Superior temporal gyrus (tissue), 1 donor: ENCODE results near the gene RAET1G.
"Not testable (repeated sequence)": the region's sequence is repeated elsewhere in the genome, so short reads cannot be mapped to it uniquely, and the experiment has no call there.

Experiments used
- DNase-seq: peaks from one replicate; pipeline ENCODE4 v3.0.0-alpha.2; 2016; ENCODE audit errors: extremely low spot score

Gene RAET1G

DNA sequence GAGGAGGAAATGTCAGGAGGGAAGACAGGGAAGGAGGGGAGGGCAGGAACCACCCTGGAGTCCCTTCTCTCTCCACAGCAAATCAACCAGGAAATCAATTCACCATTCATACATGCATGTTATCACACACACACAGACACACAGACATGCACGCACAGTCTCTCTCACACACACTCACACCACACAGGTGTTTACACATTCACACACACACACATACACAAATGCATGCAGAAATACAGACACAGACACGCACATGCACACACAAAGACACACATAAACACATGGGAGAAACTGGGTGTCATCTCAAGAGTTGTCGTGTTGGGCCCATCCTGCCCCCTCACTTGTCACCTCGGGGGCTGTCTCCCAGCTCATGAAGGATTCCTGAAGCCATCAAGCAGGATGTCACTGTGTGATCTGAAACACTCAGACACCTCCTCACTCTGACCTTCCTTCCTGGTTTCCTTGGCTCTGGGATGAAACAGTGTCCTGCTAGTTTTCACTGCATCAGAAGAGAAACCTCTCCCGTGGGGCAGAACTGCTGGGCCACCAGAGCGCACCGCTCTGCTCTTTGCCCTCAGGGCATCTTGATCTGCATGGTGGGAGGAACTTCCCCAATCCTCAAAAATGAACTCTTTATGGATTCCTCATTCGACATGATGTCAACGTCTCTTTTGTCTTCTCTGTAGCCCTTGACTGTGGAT, 9.2 kb downstream of the RAET1G start:
- no peak for DNase-seq

DNA sequence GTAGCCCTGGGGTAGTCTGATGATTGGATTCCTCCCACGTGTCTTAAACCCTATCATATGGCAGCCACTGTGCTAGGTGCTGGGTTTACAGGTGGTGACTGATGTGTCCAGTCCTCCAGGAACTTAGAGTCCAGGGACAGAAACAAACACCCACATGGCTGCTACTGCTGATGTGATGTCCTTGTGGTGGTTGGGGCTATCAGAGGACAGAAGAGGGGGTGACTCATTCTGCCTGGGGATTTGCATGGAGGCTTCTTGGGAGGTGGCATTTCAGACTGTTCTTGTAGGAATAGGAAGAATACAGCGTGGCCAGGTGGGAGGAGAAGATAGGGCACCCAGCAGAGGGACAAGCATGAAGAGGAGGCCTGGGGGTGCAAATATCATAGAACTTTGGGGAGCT, 9.8 kb downstream of the RAET1G start:
- DNase-seq: no peak

DNA sequence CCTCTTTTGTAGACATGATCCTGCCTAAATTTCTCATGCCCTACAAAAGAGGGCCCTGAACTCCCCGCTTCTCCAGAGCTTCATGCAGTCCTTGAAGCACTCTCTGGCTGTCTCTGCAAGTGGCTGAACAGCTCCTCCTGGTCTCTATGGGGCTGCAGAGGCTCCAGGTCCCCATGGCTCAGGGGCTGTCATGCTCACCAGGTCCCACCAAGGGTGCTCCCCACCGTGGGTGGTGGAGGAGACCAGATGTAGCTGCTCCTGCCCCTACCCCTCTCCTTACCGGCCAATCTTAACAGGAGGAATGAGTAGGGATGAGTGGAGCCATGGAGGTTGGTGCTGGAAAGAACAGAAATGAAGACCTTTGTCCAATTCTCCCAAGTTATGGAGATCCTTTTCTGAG, 10.2 kb downstream of the RAET1G start:
- DNase-seq: not testable (repeated sequence)

DNA sequence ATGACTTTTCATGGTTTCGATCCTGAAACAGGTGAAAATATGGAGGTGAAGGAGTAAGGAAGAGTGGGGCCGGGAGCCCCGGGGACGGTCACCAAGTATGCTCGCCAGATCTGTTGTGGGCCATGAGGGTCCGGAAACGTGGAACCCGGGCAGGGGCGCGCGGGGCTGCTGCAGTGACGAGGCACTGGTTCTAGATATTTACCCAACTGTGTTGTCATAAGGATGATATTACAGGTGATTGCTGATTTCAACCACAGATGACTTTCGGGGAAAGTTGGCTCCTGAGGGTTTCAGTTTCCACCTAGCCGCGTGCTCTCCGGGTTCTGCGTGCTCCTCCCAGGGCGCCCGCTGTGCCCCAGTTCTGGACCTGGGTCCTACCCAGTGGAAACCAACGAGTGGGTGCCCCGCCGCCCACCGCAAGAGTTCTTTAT, 12.2 kb downstream of the RAET1G start:
- DNase-seq: no peak

DNA sequence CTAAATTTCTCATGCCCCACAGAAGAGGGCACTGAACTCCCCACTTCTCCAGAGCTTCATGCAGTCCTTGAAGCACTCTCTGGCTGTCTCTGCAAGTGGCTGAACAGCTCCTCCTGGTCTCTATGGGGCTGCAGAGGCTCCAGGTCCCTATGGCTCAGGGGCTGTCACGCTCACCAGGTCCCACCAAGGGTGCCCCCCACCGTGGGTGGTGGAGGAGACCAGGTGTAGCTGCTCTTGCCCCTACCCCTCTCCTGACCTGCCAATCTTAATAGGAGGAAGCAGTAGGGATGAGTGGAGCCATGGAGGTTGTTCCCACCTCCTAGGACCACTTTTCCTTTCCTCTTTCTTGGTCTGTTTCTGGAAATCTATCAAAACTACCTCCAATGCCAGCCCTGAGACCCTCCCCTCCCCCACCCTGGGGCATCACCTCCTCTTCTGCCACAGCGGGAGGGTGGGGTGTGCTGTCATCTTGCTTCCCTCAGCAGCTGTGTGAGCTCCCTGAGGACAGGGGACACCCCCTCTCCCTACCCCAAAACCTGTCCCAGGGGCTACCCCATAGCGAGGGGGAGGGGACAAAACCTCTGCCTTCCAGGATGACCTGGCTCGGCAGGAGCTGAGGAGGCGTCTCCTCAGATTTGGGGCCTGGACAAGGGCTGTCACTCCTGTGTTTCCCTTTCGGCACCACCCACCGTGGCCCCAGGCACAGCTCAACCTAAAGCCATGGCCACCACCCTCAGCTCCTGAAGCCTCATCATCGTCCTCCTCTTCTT, 13.0 kb downstream of the RAET1G start:
- no peak for DNase-seq

DNA sequence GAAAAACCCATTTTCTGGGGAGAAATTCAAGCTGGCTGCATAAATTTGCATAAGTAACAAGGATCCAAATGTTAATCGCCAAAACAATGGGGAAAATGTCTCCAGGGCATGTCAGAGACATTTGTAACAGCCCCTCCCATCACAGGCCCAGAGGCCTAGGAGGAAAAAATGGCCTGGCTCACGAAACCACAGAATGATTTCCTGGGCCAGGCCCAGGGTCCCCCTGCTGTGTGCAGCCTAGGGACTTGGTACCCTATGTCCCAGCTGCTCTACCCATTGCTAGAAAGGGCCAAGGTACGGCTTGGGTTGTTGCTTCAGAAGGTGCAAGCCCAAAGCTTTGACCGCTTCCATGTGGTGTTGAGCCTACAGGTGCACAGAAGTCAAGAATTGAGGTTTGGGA, 14.4 kb downstream of the RAET1G start:
- DNase-seq: not testable (repeated sequence)

DNA sequence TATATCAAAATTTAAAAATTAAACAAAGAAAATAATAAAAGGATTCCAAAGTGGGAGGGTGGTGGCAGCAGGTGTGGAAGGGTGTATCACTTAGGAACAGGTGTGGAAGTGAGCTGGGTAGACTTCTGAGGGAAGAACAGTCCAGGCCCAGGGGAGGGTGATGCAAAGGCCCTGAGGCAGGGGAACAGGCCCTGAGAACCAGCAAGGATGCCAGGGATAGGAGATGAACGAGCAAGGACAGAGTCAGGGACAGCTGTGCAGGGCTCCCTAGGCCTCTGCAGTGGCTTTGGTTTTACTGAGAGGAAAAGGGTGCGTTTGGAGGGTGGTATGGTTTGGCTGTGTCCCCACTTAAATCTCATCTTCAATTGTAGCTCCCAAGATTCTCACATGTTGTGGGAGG, 15.6 kb downstream of the RAET1G start:
- DNase-seq: no peak

DNA sequence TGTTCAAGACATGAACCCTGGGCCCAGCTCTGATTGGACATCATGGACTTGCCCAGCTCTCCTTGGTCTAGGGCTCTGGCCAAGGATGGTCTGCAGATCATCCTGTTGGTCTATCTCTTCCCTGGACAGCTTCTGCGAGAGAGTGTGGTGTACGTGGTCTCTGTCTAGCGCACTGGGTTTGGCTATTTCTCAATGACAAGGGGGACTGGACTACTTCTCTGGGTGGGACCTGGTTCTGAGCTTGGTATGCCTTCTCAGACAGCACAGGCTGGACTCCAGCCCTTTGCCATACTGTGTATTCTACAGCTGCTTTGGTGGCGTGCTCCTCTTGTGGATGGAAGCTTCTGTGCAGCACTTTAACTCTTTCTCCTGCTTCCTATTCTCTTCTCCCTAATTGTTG, 16.5 kb downstream of the RAET1G start:
- DNase-seq: no peak

DNA sequence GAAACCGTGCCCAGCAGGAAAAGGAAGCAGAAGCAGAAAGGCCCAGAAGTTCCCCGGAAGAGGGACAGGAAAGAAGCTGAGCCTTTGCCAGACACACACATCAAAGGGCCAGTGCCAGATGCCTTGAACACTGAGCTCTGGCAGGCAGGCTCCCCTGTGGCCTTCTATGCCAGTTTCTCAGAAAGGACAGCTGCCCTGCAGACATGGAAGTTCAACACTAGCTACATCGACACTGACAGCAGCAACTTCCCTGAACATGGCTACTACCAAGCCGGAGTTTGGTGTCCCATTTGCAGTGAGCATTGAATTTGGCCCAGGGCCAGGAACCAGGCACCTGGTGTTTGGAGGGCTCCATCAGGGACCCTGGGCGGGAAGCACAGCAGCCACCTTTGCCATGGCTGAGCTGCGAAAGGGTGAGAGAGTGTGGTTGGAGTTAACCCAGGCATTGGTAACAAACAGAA, 17.0 kb downstream of the RAET1G start:
- DNase-seq: no peak

DNA sequence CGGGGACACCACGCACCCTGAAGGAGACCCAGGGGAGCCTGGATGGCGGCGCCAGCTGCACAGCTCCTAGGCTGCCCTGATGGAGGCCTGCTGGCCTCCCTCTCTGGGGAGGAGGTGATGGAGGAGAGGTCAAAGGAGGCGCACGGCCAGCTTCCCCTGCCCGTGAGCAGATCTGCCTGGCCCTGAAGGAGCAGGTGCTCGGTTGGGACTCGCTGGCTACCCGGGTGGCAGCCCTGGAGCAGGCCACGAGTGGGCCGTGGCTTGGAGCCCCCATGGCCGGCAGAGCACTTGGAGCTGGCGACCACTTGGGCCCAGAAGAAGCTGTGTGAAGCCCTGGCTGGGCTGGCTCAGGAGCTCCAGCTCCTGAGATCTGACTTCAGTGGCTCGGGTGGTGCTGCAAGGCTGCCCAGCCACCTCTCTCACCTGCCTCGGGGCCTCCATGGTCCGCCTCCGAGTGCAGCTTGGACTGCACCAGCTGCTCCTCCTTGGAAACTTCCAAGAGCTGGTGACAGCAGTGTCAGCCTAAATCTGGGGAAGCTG, 17.5 kb downstream of the RAET1G start:
- DNase-seq: no peak

DNA sequence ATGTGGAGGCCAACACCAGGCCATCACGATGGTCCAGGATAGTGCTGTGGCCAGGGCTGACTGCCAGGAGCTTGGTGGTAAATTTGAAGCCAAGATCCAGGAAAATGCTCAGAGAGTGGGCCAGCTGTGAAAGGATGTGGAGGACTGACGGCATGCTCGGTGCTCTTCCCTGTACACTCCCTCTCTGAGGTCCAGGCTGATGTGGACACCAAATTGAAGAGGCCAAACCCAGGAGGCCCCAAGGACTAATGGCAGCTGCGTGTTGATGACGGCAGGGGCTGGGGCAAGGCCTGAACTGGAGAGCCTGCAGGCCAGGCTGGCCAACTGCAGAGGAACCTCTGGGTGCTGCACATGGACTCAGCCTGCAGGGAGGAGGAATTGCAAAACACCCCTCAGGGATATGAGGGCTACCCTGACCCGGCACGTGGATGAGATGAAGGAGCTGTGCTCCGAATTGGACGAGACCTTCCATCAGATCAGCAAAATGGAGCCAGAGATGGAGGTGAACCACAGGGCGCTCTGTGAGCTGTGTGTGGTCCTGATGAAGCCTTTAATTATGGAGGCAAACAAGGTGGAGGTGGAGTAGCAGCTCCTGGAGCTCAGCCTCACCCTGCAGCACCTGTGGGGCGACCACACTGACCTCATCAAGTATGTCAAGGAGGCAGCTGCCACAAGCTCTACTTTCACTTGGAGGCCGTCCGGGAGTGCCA, 18.1 kb downstream of the RAET1G start:
- no peak for DNase-seq

DNA sequence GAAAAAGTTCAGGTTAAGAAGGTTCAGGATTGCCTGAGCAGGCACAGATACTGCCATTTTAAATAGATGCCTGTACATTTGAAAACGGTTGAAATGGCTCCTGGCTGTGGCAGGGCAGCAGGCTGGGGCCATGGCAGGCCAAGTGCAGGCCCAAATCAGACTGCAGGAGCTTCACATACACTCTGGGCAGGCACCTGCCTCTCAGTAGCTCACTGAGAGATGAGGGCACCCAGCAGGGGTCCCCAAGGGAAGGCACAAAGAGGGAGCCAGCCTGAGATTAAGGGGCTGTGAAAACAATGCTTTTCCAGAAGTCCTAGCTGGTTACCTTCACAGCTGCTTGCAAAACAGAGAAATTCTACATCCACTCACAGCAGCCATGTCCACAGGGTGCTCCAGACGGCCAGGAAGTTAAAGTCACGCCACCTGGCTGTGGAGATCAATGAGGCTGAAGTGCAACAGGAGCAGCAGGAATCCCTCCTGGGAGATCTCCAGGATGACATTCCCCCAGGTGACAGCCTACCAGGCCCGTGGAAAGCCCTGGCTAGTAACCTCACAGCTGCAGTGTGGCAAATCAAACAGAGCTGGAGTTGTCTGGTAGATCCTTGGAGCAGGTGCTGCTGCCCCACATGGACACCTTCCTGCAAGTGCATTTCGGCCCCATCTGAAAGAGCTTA, 18.8 kb downstream of the RAET1G start:
- no peak for DNase-seq

DNA sequence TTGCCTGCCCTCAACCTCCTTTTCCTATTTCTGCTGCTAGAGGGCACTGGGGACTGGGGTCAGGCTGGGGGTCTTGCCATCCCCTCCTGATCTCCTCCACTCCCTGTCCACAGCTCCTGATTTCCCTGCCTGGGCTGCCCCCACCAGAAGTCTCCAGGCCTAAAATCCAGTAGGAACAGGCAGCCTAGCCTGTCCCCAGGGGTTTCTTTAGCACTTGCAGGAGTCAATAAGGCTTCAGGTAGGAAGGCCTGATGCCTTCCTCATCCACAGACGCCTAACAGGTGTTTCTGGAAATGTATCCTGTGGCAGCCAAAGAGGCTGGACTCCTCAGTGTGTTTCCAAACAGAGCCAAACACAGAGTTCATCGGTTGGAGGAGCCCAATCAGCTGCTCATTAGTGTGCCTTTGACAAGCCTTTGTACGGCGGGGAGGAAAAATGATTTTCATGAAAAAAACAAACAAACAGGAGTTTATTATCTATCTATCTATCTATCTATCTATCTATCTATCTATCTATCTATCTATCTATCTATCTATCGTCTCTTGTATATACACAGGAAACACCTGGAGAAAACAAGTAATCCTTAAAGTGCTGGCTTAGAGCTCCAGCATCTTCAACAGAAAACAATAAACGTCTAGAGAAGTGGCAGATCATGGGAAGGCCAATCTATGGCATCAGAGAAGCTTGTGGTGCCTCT, 21.3 kb downstream of the RAET1G start:
- no peak for DNase-seq

DNA sequence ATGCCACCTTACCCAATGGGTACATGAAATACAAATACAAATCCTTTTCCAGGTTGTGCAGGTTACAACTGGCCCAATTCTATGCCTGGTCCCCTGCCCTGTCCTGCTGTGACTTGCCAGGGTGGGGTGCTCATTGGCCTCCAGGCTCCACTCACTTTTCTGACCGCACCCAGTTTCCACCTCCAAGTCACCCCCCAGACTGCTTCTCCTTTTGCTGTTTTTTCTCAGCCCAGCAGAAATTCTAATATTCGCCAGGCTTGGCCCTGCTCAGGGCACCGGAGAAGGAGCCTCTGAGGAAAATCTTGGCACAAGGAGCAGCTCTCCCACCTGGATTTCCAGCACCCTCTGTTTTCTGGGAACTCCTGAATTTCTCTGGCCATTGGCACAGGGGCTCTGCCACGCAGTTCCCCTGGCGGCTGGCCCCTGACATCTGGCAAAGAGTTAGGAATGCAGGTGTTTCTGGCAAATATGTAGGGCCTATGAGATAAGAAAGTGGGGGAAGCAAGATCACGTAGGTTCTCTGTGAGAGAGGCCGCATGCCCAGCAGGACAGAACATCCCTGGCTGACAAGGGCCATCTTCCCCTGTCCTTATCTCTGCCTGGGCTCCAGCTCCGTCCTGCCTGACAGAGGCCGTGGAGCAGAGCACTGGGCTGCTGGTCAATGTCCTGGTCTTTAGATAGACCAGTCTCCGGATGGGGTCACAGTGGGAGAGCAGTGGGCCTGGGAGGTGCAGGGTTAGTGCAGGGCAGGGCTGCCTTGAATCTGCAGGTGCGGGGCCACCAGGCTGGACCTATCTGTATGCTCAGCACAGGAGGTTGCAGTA, 22.1 kb downstream of the RAET1G start:
- DNase-seq: no peak

DNA sequence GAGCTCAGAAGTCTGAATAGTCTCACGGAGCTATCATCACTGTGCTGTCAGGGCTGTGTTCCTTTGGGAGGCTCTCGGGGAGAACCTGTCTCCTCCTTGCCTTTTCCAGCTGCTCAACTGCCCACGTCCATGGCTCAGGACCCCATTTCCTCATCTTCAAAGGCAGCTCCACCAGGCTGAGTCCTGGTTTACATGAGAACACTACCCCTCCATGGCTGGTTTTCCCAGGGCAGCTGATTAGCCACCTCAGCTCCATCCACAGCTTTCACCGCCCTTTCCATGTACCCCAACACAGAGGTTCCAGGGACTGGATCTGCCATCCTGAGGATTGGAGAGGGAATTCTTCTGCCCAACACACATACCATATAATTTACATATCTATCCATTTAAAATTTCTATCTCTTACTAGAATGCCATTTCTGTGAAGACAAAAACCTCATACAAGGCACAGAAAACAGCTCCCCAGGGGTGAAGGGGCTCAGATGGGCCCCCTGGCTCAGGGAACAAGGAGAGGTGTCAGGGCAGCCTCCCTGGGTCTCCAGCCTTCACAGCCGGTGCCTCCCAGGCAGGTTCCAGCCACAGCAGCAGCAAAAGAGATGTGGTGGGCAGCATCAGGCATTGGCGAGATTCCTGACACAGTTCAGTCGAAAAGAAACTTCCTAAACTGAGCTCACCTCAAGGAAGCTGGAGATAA, 22.8 kb downstream of the RAET1G start:
- no peak for DNase-seq

DNA sequence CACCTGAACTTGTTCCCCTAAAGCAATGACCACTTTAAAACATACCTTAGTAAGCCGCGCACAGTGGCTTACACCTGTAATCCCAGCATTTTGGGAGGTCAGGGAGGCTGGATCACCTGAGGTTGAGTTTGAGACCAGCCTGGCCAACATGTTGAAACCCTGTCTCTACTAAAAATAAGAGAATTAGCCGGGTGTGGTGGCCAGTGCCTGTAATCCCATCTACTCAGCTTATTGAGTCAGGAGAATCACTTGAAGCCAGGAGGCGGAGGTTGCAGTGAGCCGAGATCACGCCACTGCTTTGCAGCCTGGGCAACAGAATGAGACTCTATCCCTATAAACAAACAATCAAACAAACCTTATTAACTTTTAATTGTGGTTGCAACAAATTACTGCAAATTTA, 23.4 kb downstream of the RAET1G start:
- no peak for DNase-seq

DNA sequence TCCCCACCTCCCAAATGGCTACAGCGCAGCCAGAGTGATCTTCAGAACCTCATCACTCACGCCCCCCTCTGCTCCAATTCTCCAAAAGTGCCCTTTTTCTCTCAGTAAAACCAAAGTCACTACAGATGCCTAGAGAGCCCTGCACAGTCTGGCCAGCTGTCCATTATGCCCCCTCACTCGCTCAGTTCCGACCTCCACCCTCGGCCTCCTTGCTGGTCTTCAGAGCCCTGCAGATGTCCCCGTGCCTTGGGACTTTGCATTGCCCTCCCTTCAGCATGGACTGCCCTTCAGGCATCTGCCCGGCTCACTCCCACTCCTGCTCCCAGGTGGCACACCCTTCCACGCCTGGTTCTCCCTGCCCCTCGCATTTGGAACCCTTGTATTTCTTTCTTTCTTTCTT, 24.0 kb downstream of the RAET1G start:
- DNase-seq: no peak

DNA sequence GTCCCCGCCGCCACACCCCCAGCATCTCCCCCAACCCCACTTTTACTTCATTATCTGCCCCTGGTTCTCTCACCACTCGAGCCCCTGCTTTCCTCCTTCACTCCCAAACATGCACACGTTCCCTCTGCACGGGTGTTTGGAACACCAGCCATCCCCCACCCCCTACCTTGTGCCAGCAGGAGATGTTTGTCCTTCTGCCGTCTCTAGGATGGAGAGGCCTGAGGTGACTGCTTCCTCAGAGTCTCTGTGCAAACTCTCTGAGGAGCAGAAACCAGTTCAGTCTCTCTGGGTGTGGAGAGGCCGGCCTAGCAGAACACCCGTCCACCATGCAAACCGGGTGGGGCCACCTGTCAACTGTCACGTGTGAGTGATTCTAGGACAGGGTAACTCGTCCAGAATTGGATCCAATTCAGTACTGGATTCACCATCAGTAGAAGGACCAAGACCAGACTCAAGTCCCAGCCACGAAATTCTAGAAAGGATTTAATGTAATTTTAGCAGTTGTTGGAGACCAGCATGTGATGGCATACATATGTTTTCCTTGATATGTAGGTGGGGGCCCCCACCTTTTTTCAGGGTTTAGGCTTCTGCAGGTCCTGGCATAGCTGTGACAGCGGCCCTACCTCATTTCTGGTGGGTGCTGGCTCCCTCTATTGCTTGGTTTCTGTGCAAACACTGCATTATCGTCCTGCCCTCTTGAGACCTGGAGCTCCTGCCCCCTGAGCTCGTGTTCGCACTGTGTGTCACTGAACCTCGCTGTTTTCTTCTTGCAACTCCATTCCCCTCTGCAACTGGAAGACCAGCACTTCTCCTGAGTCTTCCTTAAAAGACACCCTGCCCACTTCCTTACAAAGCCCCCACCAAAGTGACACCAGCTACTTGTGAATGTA, 24.8 kb downstream of the RAET1G start, which contains the start of gene RAET1E:
TSS of gene RAET1E (minus strand) at position 259 of the 890 bp plus-strand sequence. CDS start 7,212 bp downstream, outside the sequence.
- no peak for DNase-seq
